Kidney epithelial cell (primary cell): Measurements from ENCODE around the gene SLC38A6. TPM values are rescaled to one million over a fixed set of nuclear protein-coding genes. Genes with fewer than 3 reads are reported as not detected.

Source experiments
- DNase-seq: peaks from one replicate; pipeline ENCODE4 v3.0.0-alpha.2; 2010; ENCODE audit warnings: low read depth
- H3K27me3 ChIP-seq: 2 replicates; pipeline ENCODE4 v1.6.0; 2011; ENCODE audit warnings: low read length; ENCODE audit not compliant: control insufficient read depth, insufficient read depth
- H3K36me3 ChIP-seq: 2 replicates; pipeline ENCODE4 v1.5.1; 2011; ENCODE audit warnings: low read length; ENCODE audit not compliant: control insufficient read depth, insufficient read depth
- H3K4me3 ChIP-seq: 2 replicates; pipeline ENCODE4 v1.5.1; 2011; ENCODE audit warnings: low read depth, mild to moderate bottlenecking, control low read depth, low read length
- total RNA-seq: library from RNA; depleted of rRNA; stranded (reverse); fragments of >200 nt; gene quantifications from 2 replicates; pipeline ENCODE4 v1.2.3, GENCODE V29; 2015
- TF ChIP-seq, protein P1 (sequence below): IDR thresholded peaks from 2 replicates; pipeline ENCODE4 v1.5.1; 2011; ENCODE audit warnings: mild to moderate bottlenecking, moderate library complexity, low read length, control low read depth, inconsistent platforms; ENCODE audit not compliant: insufficient read depth, poor library complexity, severe bottlenecking

Gene SLC38A6
- total RNA-seq, 1 donor from 2014 or later, result 16.2 TPM

GRCh38 chr14:61076556-61076955, 95.5 kb downstream of the SLC38A6 start:
- Histone ChIP-seq H3K27me3 (no peaks in the 10 kb centered on the region), H3K4me3 (no peak overlapping the region), H3K36me3 (no peaks in the 10 kb centered on the region)
- no peak for DNase-seq
- TF ChIP-seq, protein P1, sequence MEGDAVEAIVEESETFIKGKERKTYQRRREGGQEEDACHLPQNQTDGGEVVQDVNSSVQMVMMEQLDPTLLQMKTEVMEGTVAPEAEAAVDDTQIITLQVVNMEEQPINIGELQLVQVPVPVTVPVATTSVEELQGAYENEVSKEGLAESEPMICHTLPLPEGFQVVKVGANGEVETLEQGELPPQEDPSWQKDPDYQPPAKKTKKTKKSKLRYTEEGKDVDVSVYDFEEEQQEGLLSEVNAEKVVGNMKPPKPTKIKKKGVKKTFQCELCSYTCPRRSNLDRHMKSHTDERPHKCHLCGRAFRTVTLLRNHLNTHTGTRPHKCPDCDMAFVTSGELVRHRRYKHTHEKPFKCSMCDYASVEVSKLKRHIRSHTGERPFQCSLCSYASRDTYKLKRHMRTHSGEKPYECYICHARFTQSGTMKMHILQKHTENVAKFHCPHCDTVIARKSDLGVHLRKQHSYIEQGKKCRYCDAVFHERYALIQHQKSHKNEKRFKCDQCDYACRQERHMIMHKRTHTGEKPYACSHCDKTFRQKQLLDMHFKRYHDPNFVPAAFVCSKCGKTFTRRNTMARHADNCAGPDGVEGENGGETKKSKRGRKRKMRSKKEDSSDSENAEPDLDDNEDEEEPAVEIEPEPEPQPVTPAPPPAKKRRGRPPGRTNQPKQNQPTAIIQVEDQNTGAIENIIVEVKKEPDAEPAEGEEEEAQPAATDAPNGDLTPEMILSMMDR, result no peak

- H3K4me3 ChIP-seq, result no peak overlapping the region
- no peak for DNase-seq
- H3K36me3 ChIP-seq, result no peaks in the 10 kb centered on the region
- H3K27me3 ChIP-seq, result no peaks in the 10 kb centered on the region
- TF ChIP-seq, protein P1, result no peak
Measured at GRCh38 chr14:61077437-61077836, 96.4 kb downstream of the SLC38A6 start.

- H3K4me3 ChIP-seq, result no peak overlapping the region
- H3K27me3 ChIP-seq, result no peaks in the 10 kb centered on the region
- DNase-seq, result no peak
- H3K36me3 ChIP-seq, result no peaks in the 10 kb centered on the region
- TF ChIP-seq, protein P1, result no peak
Measured at GRCh38 chr14:61077951-61078720, 97.1 kb downstream of the SLC38A6 start.

DNA sequence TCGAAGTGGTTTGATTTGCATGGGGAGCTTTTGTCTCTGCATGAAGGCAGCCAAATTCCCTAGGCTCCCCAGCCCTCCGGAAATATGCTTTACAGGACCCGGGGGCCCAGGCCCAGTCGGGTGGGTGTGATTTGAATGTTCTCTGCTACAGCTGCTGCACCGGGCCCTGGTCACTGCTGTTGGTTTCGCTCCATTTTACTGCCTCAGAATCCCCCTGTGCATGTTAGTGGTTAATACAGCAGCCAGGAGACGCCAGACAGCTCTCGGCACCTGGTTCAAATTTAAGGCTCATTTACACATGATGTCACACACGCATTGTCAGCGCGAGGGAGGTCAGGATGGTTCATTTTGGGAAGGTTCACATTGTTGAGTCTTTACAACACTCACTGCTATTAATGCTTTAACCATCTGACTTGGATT, 99.6 kb downstream of the SLC38A6 start:
- H3K36me3 ChIP-seq, result no peaks in the 10 kb centered on the region
- no peak for DNase-seq
- H3K27me3 ChIP-seq, result no peaks in the 10 kb centered on the region
- TF ChIP-seq, protein P1, result no peak
- H3K4me3 ChIP-seq, result no peak overlapping the region

DNA sequence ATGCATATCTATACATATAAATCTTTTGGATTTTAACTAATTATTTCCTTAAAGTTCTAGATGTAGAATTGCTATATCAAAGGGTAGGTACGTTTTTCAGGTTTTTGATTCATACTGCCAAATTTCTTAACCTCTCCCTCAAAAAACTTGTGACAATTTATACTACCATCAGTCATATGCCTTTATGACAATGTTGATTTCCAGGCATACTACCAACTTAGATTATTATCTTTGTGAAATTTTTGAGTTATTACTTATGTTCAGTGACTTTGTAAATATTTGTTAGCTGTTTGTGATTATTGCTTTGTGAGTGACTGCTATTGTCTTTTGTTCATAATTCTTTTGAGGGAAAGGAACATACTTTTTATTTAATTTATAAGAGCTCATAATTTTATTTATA, 107.0 kb downstream of the SLC38A6 start:
- H3K36me3 ChIP-seq, result no peaks in the 10 kb centered on the region
- no peak overlapping the region for H3K4me3 ChIP-seq

More for the DNA sequence above, 107.0 kb downstream of the SLC38A6 start:
- TF ChIP-seq, protein P1, result no peak
- no peaks in the 10 kb centered on the region for H3K27me3 ChIP-seq
- no peak for DNase-seq
